Naive B cell (primary cell): ENCODE measurements around the gene GGTA1. TPM values are rescaled to one million over a fixed set of nuclear protein-coding genes. Genes with fewer than 3 reads are reported as not detected.

Experiments
- polyA plus RNA-seq, 6 donors: library from polyadenylated mRNA; unstranded; fragments of 300-500 nt; fragmentation: Illumina TruSeq; gene quantifications; one replicate each; pipeline ENCODE4 v1.2.3, GENCODE V29; 2021; ENCODE audit warnings: low read depth in 6 of 6

Gene GGTA1
- polyA plus RNA-seq, 6 donors from 2014 or later: 0.22 to 1.5 (median 0.64) TPM; not detected in 1

Other genes starting within 250 kb of the GGTA1 start
- 10 to 100 TPM in 3 of 6 donors, 1 to 10 TPM in 3; 3.3 to 13.5 (median 8.0) TPM for gene GSN, start 231.7 kb downstream of the GGTA1 start, polyA plus RNA-seq
- 10 to 100 TPM in 4 of 6 donors, 1 to 10 TPM in 2; 7.3 to 18.2 (median 11.7) TPM for gene STOM, start 129.6 kb downstream of the GGTA1 start, polyA plus RNA-seq
- not detected for gene DAB2IP, start 151.8 kb upstream of the GGTA1 start, polyA plus RNA-seq